Muscle layer of duodenum (tissue), 2 donors: ENCODE data around the gene PCDHB1.
"Not testable (repeated sequence)": the region's sequence is repeated elsewhere in the genome, so short reads cannot be mapped to it uniquely, and the experiment has no call there.

Experiments used
- H3K27ac ChIP-seq: one replicate; pipeline ENCODE4 v1.7.0; 2013; ENCODE audit warnings: mild to moderate bottlenecking, low read length
- H3K27me3 ChIP-seq: one replicate; pipeline ENCODE4 v1.7.0; 2013; ENCODE audit warnings: low read depth, mild to moderate bottlenecking, control low read depth, low read length
- H3K36me3 ChIP-seq, 2 donors: one replicate each; pipeline ENCODE4 v1.7.0; 2013; ENCODE audit warnings: low read length in 2 of 2, control low read depth in 1 of 2, mild to moderate bottlenecking in 1 of 2; ENCODE audit not compliant: insufficient read depth in 2 of 2, control insufficient read depth in 1 of 2
- H3K4me1 ChIP-seq, 2 donors: one replicate each; pipeline ENCODE4 v1.7.0; 2013; ENCODE audit warnings: low read length in 2 of 2, mild to moderate bottlenecking in 2 of 2, control low read depth in 1 of 2, moderate library complexity in 1 of 2; ENCODE audit not compliant: insufficient read depth in 2 of 2, control insufficient read depth in 1 of 2
- H3K4me3 ChIP-seq, 2 donors: one replicate each; pipeline ENCODE4 v1.7.0; 2013; ENCODE audit warnings: low read length in 2 of 2, low read depth in 1 of 2, mild to moderate bottlenecking in 1 of 2
- H3K9me3 ChIP-seq, 2 donors: one replicate each; pipeline ENCODE4 v1.7.0; 2013; ENCODE audit warnings: low read length in 2 of 2, control low read depth in 1 of 2, mild to moderate bottlenecking in 1 of 2; ENCODE audit not compliant: control insufficient read depth in 1 of 2
- donor health status: healthy.

Gene PCDHB1

DNA sequence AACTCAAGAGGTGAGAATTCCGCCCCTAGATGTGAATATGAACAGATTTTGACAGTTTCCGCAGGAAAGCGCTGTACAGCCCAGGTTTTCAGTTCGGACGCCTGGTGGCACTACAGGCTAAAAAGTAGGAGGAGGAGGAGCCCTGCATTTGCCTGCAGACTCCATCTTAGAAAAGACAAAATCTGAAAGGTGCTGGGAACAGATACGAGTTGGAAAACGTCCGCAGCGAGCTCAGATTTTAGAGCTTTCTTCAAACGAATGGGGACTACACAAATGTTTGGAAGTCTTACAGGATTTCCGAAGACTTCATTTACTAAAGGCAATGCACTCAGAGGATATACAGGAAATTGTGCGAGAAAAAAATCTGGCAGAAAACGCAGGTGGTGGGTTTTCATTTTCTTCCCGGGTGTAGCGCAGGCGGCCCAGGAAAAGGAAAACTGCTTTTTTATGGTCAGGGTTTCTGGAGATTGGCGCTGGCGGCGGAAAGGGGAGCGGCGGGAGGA is 33.4 kb downstream of the PCDHB1 start:
- Histone ChIP-seq H3K27ac (no peak overlapping the region), H3K4me3 (peak overlapping the region; percentile 58 to 60), H3K36me3 (no peaks in the 10 kb centered on the region)

DNA sequence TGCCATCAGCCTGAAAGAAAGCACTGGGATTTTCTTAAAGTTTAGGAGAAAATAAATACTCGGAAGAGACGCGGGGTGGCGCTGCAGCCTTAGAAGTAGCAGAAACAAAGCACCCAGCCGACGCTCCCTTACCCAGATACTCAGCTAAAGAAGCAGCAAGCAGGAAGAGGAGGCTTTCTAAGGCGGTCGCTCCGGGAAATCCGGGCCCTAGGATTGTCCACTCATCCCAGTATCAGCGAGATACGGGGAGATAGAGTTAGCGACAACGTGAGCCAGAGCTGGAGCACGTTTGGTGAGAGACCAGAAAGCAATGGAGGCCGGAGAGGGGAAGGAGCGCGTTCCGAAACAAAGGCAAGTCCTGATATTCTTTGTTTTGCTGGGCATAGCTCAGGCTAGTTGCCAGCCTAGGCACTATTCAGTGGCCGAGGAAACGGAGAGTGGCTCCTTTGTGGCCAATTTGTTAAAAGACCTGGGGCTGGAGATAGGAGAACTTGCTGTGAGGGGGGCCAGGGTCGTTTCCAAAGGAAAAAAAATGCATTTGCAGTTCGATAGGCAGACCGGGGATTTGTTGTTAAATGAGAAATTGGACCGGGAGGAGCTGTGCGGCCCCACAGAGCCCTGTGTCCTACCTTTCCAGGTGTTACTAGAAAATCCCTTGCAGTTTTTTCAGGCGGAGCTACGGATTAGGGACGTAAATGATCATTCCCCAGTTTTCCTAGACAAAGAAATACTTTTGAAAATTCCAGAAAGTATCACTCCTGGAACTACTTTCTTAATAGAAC is 43.5 kb downstream of the PCDHB1 start, which contains the start of gene PCDHB2:
TSS of gene PCDHB2 (plus strand) at position 135 of the 782 bp plus-strand sequence. CDS start at position 311, 176 bp downstream.
- Histone ChIP-seq H3K27me3 (no peaks in the 10 kb centered on the region), H3K27ac (no peak within 1 kb of the TSS), H3K9me3 (peaks cover 13 to 47% of the 10 kb centered on the region in 2 donors), H3K36me3 (no peaks in the 10 kb centered on the region), H3K4me1 (no peaks in the 10 kb centered on the region), H3K4me3 (peak within 1 kb of the TSS; percentile 32 to 34)

More for the DNA sequence above, 33.4 kb downstream of the PCDHB1 start:
- no peaks in the 10 kb centered on the region for H3K4me1 ChIP-seq
- peaks cover 7 to 20% of the 10 kb centered on the region in 2 donors for H3K9me3 ChIP-seq
- H3K27me3 ChIP-seq, result no peaks in the 10 kb centered on the region

DNA sequence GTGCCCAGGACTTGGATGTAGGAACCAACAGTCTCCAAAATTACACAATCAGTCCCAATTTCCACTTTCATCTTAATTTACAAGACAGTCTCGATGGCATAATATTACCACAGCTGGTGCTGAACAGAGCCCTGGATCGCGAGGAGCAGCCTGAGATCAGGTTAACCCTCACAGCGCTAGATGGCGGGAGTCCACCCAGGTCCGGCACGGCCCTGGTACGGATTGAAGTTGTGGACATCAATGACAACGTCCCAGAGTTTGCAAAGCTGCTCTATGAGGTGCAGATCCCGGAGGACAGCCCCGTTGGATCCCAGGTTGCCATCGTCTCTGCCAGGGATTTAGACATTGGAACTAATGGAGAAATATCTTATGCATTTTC is 44.1 kb downstream of the PCDHB1 start:
- H3K27me3 ChIP-seq, result no peaks in the 10 kb centered on the region
- no peaks in the 10 kb centered on the region for H3K4me1 ChIP-seq
- no peaks in the 10 kb centered on the region for H3K36me3 ChIP-seq
- H3K27ac ChIP-seq, result no peak overlapping the region
- H3K9me3 ChIP-seq, result peaks cover 17 to 47% of the 10 kb centered on the region in 2 donors
- H3K4me3 ChIP-seq, result peak overlapping the region in 1 of 2 donors; percentile 34

DNA sequence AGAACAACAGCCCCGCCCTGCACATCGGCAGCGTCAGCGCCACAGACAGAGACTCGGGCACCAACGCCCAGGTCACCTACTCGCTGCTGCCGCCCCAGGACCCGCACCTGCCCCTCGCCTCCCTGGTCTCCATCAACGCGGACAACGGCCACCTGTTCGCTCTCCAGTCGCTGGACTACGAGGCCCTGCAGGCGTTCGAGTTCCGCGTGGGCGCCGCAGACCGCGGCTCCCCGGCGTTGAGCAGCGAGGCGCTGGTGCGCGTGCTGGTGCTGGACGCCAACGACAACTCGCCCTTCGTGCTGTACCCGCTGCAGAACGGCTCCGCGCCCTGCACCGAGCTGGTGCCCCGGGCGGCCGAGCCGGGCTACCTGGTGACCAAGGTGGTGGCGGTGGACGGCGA is 45.0 kb downstream of the PCDHB1 start:
- H3K27ac ChIP-seq, H3K36me3 ChIP-seq, H3K27me3 ChIP-seq, H3K4me1 ChIP-seq: not testable (repeated sequence)
- Histone ChIP-seq H3K9me3 (peaks cover 12 to 54% of the 10 kb centered on the region in 2 donors), H3K4me3 (peak overlapping the region in 1 of 2 donors; percentile 34)

DNA sequence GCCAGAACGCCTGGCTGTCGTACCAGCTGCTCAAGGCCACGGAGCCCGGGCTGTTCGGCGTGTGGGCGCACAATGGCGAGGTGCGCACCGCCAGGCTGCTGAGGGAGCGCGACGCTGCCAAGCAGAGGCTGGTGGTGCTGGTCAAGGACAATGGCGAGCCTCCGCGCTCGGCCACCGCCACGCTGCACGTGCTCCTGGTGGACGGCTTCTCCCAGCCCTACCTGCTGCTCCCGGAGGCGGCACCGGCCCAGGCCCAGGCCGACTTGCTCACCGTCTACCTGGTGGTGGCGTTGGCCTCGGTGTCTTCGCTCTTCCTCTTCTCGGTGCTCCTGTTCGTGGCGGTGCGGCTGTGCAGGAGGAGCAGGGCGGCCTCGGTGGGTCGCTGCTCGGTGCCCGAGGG is 45.4 kb downstream of the PCDHB1 start:
- H3K36me3 ChIP-seq, H3K27me3 ChIP-seq, H3K4me1 ChIP-seq, H3K27ac ChIP-seq: not testable (repeated sequence)
- H3K4me3 ChIP-seq, result peak overlapping the region in 1 of 2 donors; percentile 34
- H3K9me3 ChIP-seq, result peaks cover 15 to 58% of the 10 kb centered on the region in 2 donors

DNA sequence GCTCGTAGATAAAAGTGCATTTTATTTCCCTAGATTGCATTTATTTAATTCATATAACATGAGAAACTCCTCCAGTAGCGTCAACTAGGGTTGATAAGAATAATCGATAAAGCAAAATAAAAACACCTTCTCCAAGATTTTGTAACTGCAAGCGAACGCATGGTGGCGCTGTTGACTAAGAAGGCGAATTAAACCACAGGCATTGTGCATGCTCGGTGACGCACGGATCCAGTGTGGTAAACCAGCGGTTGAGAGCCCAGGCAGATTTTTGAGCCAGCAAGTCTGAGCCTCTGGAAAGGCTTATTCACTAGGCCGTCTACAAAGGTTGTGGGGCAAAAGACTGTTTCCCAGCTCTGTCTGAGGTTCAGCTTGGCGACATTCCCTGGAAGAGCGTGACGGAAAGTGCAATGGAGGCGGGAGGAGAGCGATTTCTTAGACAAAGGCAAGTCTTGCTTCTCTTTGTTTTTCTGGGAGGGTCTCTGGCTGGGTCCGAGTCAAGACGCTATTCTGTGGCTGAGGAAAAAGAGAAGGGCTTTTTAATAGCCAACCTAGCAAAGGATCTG is 49.1 kb downstream of the PCDHB1 start, which contains the start of gene PCDHB3:
TSS of gene PCDHB3 (plus strand) at position 231 of the 563 bp plus-strand sequence. CDS start at position 408, 177 bp downstream.
- H3K27me3 ChIP-seq, result no peaks in the 10 kb centered on the region
- H3K4me3 ChIP-seq, result peak within 1 kb of the TSS; percentile 47 to 57
- H3K4me1 ChIP-seq, result no peaks in the 10 kb centered on the region
- H3K36me3 ChIP-seq, result no peaks in the 10 kb centered on the region
- H3K9me3 ChIP-seq, result peaks cover 18 to 39% of the 10 kb centered on the region in 2 donors
- H3K27ac ChIP-seq, result no peak within 1 kb of the TSS

DNA sequence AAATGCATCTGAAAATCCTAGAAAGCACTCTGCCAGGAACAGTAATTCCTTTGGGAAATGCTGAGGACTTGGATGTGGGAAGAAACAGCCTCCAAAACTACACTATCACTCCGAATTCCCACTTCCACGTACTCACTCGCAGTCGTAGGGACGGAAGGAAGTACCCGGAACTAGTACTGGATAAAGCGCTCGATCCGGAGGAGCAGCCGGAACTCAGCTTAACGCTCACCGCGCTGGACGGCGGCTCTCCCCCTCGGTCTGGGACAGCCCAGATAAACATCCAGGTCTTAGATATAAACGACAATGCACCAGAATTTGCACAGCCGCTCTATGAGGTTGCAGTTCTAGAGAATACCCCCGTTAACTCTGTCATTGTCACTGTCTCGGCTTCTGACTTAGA is 49.9 kb downstream of the PCDHB1 start:
- Histone ChIP-seq H3K27ac (no peak overlapping the region), H3K9me3 (peaks cover 15 to 33% of the 10 kb centered on the region in 2 donors), H3K4me3 (peak overlapping the region; percentile 47 to 57), H3K4me1 (no peaks in the 10 kb centered on the region), H3K27me3 (no peaks in the 10 kb centered on the region), H3K36me3 (no peaks in the 10 kb centered on the region)

DNA sequence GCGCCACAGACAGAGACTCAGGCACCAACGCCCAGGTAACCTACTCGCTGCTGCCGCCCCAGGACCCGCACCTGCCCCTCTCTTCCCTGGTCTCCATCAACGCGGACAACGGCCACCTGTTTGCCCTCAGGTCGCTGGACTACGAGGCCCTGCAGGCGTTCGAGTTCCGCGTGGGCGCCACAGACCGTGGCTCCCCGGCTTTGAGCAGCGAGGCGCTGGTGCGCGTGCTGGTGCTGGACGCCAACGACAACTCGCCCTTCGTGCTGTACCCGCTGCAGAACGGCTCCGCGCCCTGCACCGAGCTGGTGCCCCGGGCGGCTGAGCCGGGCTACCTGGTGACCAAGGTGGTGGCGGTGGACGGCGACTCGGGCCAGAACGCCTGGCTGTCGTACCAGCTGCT is 50.9 kb downstream of the PCDHB1 start:
- not testable (repeated sequence) for H3K36me3 ChIP-seq, H3K27me3 ChIP-seq, H3K27ac ChIP-seq, H3K4me1 ChIP-seq
- H3K4me3 ChIP-seq, result peak overlapping the region in 1 of 2 donors; percentile 57
- H3K9me3 ChIP-seq, result peaks cover 15 to 31% of the 10 kb centered on the region in 2 donors

DNA sequence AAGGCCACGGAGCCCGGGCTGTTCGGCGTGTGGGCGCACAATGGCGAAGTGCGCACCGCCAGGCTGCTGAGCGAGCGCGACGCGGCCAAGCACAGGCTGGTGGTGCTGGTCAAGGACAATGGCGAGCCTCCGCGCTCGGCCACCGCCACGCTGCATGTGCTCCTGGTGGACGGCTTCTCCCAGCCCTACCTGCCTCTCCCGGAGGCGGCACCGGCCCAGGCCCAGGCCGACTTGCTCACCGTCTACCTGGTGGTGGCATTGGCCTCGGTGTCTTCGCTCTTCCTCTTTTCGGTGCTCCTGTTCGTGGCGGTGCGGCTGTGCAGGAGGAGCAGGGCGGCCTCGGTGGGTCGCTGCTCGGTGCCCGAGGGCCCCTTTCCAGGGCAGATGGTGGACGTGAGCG is 51.3 kb downstream of the PCDHB1 start:
- not testable (repeated sequence) for H3K27me3 ChIP-seq, H3K27ac ChIP-seq, H3K4me1 ChIP-seq, H3K36me3 ChIP-seq
- Histone ChIP-seq H3K9me3 (peaks cover 15 to 28% of the 10 kb centered on the region in 2 donors), H3K4me3 (peak overlapping the region in 1 of 2 donors; percentile 3)

DNA sequence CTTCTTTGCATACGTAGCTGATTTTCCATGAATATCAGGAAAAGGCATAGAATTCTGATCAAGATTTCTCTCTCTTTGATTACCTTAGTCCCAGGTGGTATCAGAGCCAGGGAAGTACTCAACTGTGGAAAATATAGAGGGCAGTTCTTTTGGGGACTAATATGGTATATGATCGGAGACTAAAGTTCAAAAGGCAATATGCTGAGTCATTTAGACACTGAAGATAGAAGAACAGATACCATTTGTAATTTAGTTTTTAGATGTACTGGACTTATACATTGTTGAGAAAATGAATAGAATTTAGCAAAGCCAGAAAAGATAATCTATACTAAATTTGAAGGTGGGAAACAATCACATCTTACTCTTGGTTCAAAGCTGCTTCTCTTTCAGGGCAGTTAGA is 54.2 kb downstream of the PCDHB1 start:
- no peaks in the 10 kb centered on the region for H3K36me3 ChIP-seq
- no peaks in the 10 kb centered on the region for H3K4me1 ChIP-seq
- no peak overlapping the region for H3K4me3 ChIP-seq
- no peaks in the 10 kb centered on the region for H3K27me3 ChIP-seq
- H3K27ac ChIP-seq, result no peak overlapping the region
- H3K9me3 ChIP-seq, result peaks cover 6 to 38% of the 10 kb centered on the region in 2 donors
